ENCODE results near the gene PLEKHD1.
A peak's percentile ranks its signal among the peaks of the same experiment; 100 is the strongest.
"Not testable (repeated sequence)": the region's sequence is repeated elsewhere in the genome, so short reads cannot be mapped to it uniquely, and the experiment has no call there.

PLEKHD1 gene

GRCh38 chr14:69483765-69484443 is 624 bp upstream of the PLEKHD1 start:
- peak; percentile 44 for DNase-seq

GRCh38 chr14:69485315-69485660 is 760 bp downstream of the PLEKHD1 start:
- no peak for DNase-seq

GRCh38 chr14:69485701-69486100 is 1.2 kb downstream of the PLEKHD1 start:
- DNase-seq = no peak

- no peak for DNase-seq
Observed at GRCh38 chr14:69487226-69487625, 2.7 kb downstream of the PLEKHD1 start.

GRCh38 chr14:69487771-69488170 is 3.2 kb downstream of the PLEKHD1 start:
- no peak for DNase-seq

- no peak for DNase-seq
Observed at GRCh38 chr14:69489495-69489894, 5.0 kb downstream of the PLEKHD1 start.

- DNase-seq = no peak
Observed at GRCh38 chr14:69490219-69490918, 5.8 kb downstream of the PLEKHD1 start.

- DNase-seq = no peak
Observed at GRCh38 chr14:69491193-69491592, 6.7 kb downstream of the PLEKHD1 start.

- no peak for DNase-seq
Observed at GRCh38 chr14:69493038-69493437, 8.5 kb downstream of the PLEKHD1 start.

DNA sequence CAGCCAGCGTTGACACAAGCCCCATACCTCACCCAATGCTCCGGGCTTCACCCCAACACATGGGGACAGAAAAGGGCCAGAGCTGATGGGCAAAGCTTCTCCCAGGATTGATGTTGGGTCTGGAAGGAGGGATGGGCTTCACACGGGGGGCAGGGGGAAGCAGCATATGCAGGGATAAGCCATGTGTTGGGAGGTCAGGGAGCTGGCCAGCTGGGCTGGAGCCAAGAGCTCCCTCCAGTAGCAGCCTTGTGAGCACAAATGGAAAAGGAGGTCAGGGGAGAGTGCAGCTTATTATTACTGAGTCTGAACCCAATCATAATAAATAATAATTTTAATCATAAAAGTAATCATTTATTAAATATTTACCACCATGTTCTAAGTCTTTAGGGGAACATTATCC is 9.3 kb downstream of the PLEKHD1 start:
- no peak for DNase-seq

DNA sequence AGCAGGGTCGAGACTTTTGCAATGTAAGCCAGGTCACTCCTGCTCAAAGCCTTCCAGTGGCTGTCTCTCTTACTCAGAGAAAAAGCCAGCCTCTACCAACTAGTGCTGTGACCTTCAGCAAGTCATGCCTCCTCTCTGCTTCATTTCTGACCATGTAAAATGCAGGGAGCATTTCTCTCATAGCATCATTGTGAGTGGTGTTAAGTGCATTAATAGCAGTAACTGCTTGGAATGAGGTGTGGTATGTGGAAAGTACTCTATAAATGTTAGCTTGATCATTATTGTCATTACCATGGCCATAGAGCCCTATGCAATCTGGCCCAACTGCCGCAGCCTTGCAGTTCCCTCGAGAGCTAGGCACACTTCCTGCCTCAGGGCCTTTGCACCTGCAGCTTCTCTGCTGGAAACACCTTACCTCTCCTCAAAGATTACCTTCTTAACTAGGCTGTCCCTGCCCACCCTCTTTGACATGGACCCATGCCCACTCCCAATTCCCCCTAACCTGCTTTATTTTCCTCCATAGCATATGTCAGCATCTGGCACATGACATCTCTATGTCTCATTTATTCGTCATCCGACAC is 10.9 kb downstream of the PLEKHD1 start:
- no peak for DNase-seq

- not testable (repeated sequence) for DNase-seq
Observed at GRCh38 chr14:69497866-69498265, 13.3 kb downstream of the PLEKHD1 start.

GRCh38 chr14:69498286-69498685 is 13.8 kb downstream of the PLEKHD1 start:
- not testable (repeated sequence) for DNase-seq

GRCh38 chr14:69499436-69499835 is 14.9 kb downstream of the PLEKHD1 start:
- no peak for DNase-seq

DNA sequence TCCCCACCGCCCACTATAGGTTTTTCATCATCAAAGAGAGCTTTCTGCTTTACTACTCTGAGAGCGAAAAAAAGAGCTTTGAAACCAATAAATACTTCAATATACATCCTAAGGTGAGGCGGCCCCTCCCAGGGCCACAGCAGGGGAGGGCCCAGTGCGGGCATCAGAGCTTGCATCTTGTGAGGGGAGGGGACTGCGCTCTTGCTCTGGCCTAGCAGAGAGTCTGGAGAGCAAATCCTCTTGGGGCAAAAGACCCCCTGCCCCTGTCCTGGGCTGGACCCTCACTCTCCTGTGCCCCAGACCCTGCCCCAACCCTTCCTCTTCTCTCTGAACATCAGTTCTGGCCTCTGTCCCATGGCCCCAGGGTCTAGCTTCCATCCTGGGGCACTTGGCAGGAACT is 15.6 kb downstream of the PLEKHD1 start:
- no peak for DNase-seq

DNA sequence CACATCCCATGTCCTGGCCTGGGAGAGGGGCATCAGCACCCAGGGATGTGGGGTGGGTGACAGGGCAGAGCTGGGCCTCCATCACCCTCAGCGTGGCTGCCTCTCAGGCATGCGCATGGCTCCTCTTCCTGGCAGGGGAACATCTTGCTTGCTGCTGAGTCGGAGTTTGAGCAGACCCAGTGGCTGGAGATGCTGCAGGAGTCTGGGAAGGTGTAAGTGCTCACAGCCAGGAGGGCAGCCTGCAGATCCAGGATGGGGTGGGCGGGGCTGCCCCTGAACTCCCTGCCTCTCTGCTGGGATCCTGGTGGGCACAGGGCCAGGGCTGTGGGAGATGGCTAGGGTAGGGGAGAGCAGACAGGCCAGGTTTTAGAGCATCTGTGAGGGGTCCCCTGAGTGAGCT is 16.2 kb downstream of the PLEKHD1 start:
- DNase-seq = no peak

DNA sequence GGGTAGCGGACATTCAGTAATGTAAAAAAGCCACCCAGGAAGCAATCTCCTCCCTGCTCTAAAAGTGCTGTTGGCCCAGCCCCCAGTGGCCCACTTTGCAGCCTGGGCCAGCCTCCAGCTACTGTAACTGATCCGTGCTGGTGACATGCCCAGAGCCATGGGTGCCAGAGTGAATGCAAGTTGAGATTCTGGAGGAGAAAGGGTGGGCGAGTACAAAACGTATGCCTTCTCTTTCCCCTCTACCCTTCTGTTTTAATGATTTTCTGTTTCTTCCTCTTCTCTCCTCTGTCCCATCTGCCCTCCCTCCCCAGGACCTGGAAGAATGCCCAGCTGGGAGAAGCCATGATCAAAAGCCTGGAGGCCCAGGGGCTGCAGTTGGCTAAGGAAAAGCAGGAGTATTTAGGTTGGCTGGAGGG is 16.9 kb downstream of the PLEKHD1 start:
- no peak for DNase-seq

GRCh38 chr14:69504775-69505174 is 20.2 kb downstream of the PLEKHD1 start:
- no peak for DNase-seq

GRCh38 chr14:69505338-69506240 is 21.1 kb downstream of the PLEKHD1 start:
- DNase-seq = no peak

GRCh38 chr14:69506241-69506595 is 21.7 kb downstream of the PLEKHD1 start:
- no peak for DNase-seq

DNA sequence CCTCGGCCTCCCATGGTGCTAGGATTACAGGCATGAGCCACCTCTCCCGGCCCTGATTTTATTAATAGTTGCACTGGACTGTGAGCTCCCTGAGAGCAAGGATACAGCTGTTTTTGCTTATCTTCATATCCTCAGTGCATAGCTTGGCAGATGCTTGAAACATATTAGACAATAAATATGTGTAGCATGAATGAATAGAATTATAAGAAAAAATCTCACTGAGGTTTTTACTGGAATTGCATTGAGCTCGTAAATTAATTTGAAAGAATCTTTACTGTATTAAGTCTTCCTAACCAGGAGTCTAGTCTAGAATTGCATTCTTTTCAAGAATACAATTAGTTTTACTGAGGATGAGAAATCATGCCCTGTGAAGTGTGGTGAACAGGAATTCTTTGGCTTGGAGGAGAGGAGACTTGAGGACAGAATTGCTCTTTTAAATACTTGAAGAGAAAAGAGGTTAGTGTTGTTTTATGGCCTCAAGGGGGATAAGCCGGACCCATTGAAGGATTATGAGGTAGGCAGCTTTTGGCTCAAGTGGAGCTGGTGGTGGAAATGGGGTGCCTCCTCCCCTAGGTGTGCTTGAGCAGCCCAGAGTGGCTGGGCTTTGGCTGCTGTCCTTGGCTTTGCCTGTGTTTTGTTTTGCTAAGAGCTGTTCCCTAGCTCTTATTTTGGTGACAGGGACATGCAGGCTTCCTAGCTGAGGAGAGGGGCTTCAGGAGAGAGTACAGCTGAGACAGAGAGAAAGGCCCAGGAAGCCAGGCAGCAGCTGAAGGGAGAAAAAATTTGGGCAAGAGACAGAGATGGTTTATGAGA is 34.0 kb downstream of the PLEKHD1 start:
- no peak for DNase-seq
